ENCODE results near the gene UCN3. TPM values are rescaled to one million over a fixed set of nuclear protein-coding genes. Genes with fewer than 3 reads are reported as not detected.

UCN3 gene
- polyA plus RNA-seq, 2 of the 4 experiments (the other 2 are of a cell fraction), result not detected

- TF ChIP-seq POLR2A (IDR thresholded peaks at IDR 0.05; ENCODE audit: low read length) (no peak), ESRRA (IDR thresholded peaks at IDR 0.05; ENCODE audit: borderline replicate concordance, low read length) (no peak)
These were observed 1.2 kb downstream of the UCN3 start (continued) for GRCh38 chr10:5365928-5366327.

GRCh38 chr10:5369362-5370158 is 4.8 kb downstream of the UCN3 start:
- ATAC-seq (no peak), FAIRE-seq (no peak), DNase-seq (ENCODE audit: low read depth in 1 of 2, low spot score in 1 of 2) (no peak)
- Histone ChIP-seq H3K27ac (no peak overlapping the region), H3K4me1 (no peaks in the 10 kb centered on the region), H3K4me2 (no peak overlapping the region), H3K4me3 (no peak overlapping the region), H3K9me3 (no peaks in the 10 kb centered on the region)
- ChIA-PET POLR2A (no interaction called here), CTCF (interaction anchor here (0.6 to 1.5 kb wide), 3 partner anchors 9 to 520 kb away, joined by 3 read pairs; no protein-coding TSS in a partner anchor)
- 70% methylated on average over 15 of the region's 16 CpGs for WGBS (ENCODE audit: missing lambda C conversion rate)
- TF ChIP-seq RCOR1 (IDR thresholded peaks at IDR 0.05; ENCODE audit: low read depth, low read length) (no peak), HOXA7 (CRISPR knock-in tag; IDR thresholded peaks at IDR 0.05) (no peak), HEYL (CRISPR knock-in tag; IDR thresholded peaks at IDR 0.05) (no peak), CHD4 (IDR thresholded peaks at IDR 0.05; ENCODE audit: borderline replicate concordance) (no peak), CEBPB (IDR thresholded peaks at IDR 0.05) (no peak), ELK1 (IDR thresholded peaks at IDR 0.05; ENCODE audit: low read depth, low read length) (no peak), MYC (IDR thresholded peaks at IDR 0.05; ENCODE audit: borderline replicate concordance, low read length) (no peak), RAD21 (conservative IDR thresholded peaks at IDR 0.05 in 1 of 2, IDR thresholded peaks at IDR 0.05 in 1 of 2) (no peak), RNF2 (IDR thresholded peaks at IDR 0.05; ENCODE audit: borderline replicate concordance, low read depth) (no peak), KDM5A (IDR thresholded peaks at IDR 0.05) (no peak), POLR2AphosphoS2 (conservative IDR thresholded peaks at IDR 0.05; ENCODE audit: low read length) (no peak), NFE2L2 (conservative IDR thresholded peaks at IDR 0.05; ENCODE audit: low read length) (no peak), SREBF2 (IDR thresholded peaks at IDR 0.05) (no peak), HOXB13 (CRISPR knock-in tag; IDR thresholded peaks at IDR 0.05; ENCODE audit: low read depth) (no peak), HDAC2 (IDR thresholded peaks at IDR 0.05) (no peak), RARB (CRISPR knock-in tag; IDR thresholded peaks at IDR 0.05) (no peak), JUNB (IDR thresholded peaks at IDR 0.05) (no peak), CBX2 (IDR thresholded peaks at IDR 0.05; ENCODE audit: borderline replicate concordance, low read depth) (no peak), GATA3 (IDR thresholded peaks at IDR 0.05; ENCODE audit: borderline replicate concordance) (no peak)

GRCh38 chr10:5370493-5371352 is 6.0 kb downstream of the UCN3 start:
- CTCF ChIA-PET, result no interaction called here
- TF ChIP-seq JUNB (IDR thresholded peaks at IDR 0.05), result no peak
- no peak for TF ChIP-seq FOSL2 (IDR thresholded peaks at IDR 0.05)
- no peak for TF ChIP-seq FOSL2 (CRISPR knock-in tag; IDR thresholded peaks at IDR 0.05)
- no peak for TF ChIP-seq EP300 (IDR thresholded peaks at IDR 0.05)
- TF ChIP-seq RARB (CRISPR knock-in tag; IDR thresholded peaks at IDR 0.05), result no peak
- no peak for TF ChIP-seq FOXS1 (CRISPR knock-in tag; IDR thresholded peaks at IDR 0.05)
- no peak for TF ChIP-seq CBX2 (IDR thresholded peaks at IDR 0.05; ENCODE audit: borderline replicate concordance, low read depth)
- TF ChIP-seq CTCF (IDR thresholded peaks at IDR 0.05), result no peak
- no peak for TF ChIP-seq FOSB (CRISPR knock-in tag; IDR thresholded peaks at IDR 0.05)
- no peak for TF ChIP-seq CHD2 (IDR thresholded peaks at IDR 0.05; ENCODE audit: low read length, partially characterized antibody)
- no peak for TF ChIP-seq JUN (IDR thresholded peaks at IDR 0.05)
- no peak for TF ChIP-seq BHLHE40 (IDR thresholded peaks at IDR 0.05; ENCODE audit: low read depth, low read length)
- no peak for TF ChIP-seq RAD21 (conservative IDR thresholded peaks at IDR 0.05 in 1 of 2, IDR thresholded peaks at IDR 0.05 in 1 of 2)
- no peak for TF ChIP-seq ESRRA (IDR thresholded peaks at IDR 0.05; ENCODE audit: borderline replicate concordance, low read length)
- no peak for TF ChIP-seq BCL3 (IDR thresholded peaks at IDR 0.05)
- no peak for TF ChIP-seq RNF2 (IDR thresholded peaks at IDR 0.05; ENCODE audit: borderline replicate concordance, low read depth)
- TF ChIP-seq NPAS2 (CRISPR knock-in tag; IDR thresholded peaks at IDR 0.05; ENCODE audit: borderline replicate concordance), result no peak
- no peak for TF ChIP-seq KDM5A (IDR thresholded peaks at IDR 0.05)

More at GRCh38 chr10:5370493-5371352, 6.0 kb downstream of the UCN3 start:
- H3K4me3 ChIP-seq, result no peak overlapping the region
- FAIRE-seq, result no peak
- no peak overlapping the region for H3K27ac ChIP-seq
- no peaks in the 10 kb centered on the region for H3K9me3 ChIP-seq
- ATAC-seq, result no peak
- POLR2A ChIA-PET, result no interaction called here
- no peak for DNase-seq (ENCODE audit: low read depth in 1 of 2, low spot score in 1 of 2)
- no peaks in the 10 kb centered on the region for H3K4me1 ChIP-seq
- WGBS (ENCODE audit: missing lambda C conversion rate), result 64% methylated on average over 28 of the region's 28 CpGs
- no peak overlapping the region for H3K4me2 ChIP-seq
